Mucosa of descending colon (tissue), 3 donors: ENCODE measurements around the gene CERS2. TPM values are rescaled to one million over a fixed set of nuclear protein-coding genes. Genes with fewer than 3 reads are reported as not detected.

Experiments used
- ATAC-seq: fragments of 200-7000 bp; cut with Tn5 transposase; one replicate; pipeline ENCODE4 v1.9.1; 2020; ENCODE audit warnings: mild to moderate bottlenecking, moderate library complexity
- DNase-seq, 3 donors: peaks; one replicate each; pipeline ENCODE4 v3.0.0-alpha.2; 2020
- H3K36me3 ChIP-seq: fragments of 200-600 bp; one replicate; pipeline ENCODE4 v1.8.0; 2021; ENCODE audit warnings: low read depth, mild to moderate bottlenecking
- H3K4me1 ChIP-seq: fragments of 200-600 bp; one replicate; pipeline ENCODE4 v1.8.0; 2021; ENCODE audit warnings: low read depth, mild to moderate bottlenecking
- H3K4me3 ChIP-seq: fragments of 200-600 bp; one replicate; pipeline ENCODE4 v1.8.0; 2021; ENCODE audit warnings: mild to moderate bottlenecking
- H3K9me3 ChIP-seq: fragments of 200-600 bp; one replicate; pipeline ENCODE4 v1.8.0; 2021; ENCODE audit warnings: mild to moderate bottlenecking
- CTCF ChIP-seq: fragments of 200-600 bp; IDR thresholded peaks from one replicate; pipeline ENCODE4 v1.8.0; 2022; ENCODE audit warnings: antibody characterized with exemption, mild to moderate bottlenecking
- intact Hi-C, 2 donors: fragments of 100-400 bp; cut with DNase I in 1 of 2; cut with micrococcal nuclease in 1 of 2; formaldehyde crosslinking; loops; one replicate each; pipeline versions ENCODE4 v1.11.0 to v1.11.1; 2022; cut with DNase I, micrococcal nuclease
- total RNA-seq, 3 donors: library from RNA; stranded (reverse); fragmentation: NEBNext Ultra II Directional in 2 of 3; extraction: Animal tissue kit (Norgen Biotek cat#: 25700) in 2 of 3; gene quantifications; one replicate each; pipeline versions ENCODE4 v1.2.1 to v1.2.4, GENCODE V29; 2021 to 2023
- donor health status: DM: no; HTN: no; CAD: no; lungs with moderate emphysema.
- donor health status: DM: no; HTN: no; CAD: no.
- donor health status: DM: no; HTN: yes; CAD: no.

The CERS2 gene
- total RNA-seq, 3 donors from 2014 or later: 142 to 209 (median 186) TPM

- H3K4me3 ChIP-seq: peak within 1 kb of the TSS; percentile 48
- ATAC-seq (peak; percentile 72), DNase-seq (peak; percentile 82 to 86 (median 84))
- peaks cover 46% of the 10 kb centered on the region for H3K4me1 ChIP-seq
- H3K9me3 ChIP-seq: no peaks in the 10 kb centered on the region
- no peaks in the 10 kb centered on the region for H3K36me3 ChIP-seq
- intact Hi-C loops: loop anchor here in 1 of 2 donors (10.0 kb wide), 1 partner anchor 48 kb away; the partner anchor contains the start of gene CDC42SE1
- TF ChIP-seq CTCF: no peak
Measured at GRCh38 chr1:151006327-151007052, 31.9 kb upstream of the CERS2 start, which contains the start of gene MINDY1. Gene MINDY1 (minus strand): TSS chr1:151006902. CDS start chr1:151002617, 4,285 bp downstream.

DNA sequence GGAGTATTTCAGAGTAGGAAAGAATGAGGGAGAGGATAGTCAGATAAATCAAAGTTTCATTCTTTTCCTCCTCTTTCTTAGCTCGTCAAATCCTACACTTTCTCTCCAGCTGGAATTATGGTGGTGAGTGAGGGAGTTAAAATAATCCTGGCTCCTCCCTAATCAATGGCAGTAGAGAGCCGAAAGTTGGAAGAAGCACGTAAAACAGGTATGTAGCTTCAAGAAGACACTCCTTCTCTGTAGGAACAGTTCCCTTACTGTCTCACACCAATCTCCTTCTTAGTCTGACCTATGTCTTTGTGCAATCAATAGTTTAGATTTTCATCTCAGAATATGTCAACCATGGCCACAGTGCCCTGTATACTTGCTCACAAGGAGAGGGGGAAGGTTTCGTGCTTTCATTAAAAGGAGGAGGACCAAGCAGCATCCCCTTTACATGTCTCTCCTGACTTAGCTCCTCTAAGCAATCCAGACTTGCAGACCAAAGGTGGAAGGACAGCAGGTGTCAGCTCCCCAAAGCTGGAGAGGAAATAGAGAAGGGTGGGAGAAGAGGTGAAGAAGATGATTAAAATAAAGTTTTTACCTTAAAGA lies 31.2 kb upstream of the CERS2 start:
- Histone ChIP-seq H3K4me3 (peak overlapping the region; percentile 48), H3K4me1 (peaks cover 46% of the 10 kb centered on the region), H3K36me3 (no peaks in the 10 kb centered on the region), H3K9me3 (no peaks in the 10 kb centered on the region)
- ATAC-seq (peak; percentile 0), DNase-seq (no peak)
- intact Hi-C loops: loop anchor here in 1 of 2 donors (10.0 kb wide), 1 partner anchor 49 kb away; the partner anchor contains the start of gene CDC42SE1
- TF ChIP-seq CTCF: no peak

GRCh38 chr1:151003180-151003579 lies 28.5 kb upstream of the CERS2 start:
- DNase-seq (no peak), ATAC-seq (no peak)
- intact Hi-C loops: loop anchor here in 1 of 2 donors (10.0 kb wide), 1 partner anchor 52 kb away; the partner anchor contains the start of gene CDC42SE1
- no peak overlapping the region for H3K4me3 ChIP-seq
- no peaks in the 10 kb centered on the region for H3K9me3 ChIP-seq
- peaks cover 5% of the 10 kb centered on the region for H3K36me3 ChIP-seq
- H3K4me1 ChIP-seq: peaks cover 33% of the 10 kb centered on the region
- no peak for TF ChIP-seq CTCF

- ATAC-seq (no peak), DNase-seq (no peak)
- H3K36me3 ChIP-seq: peaks cover 5% of the 10 kb centered on the region
- no peak for TF ChIP-seq CTCF
- H3K9me3 ChIP-seq: no peaks in the 10 kb centered on the region
- intact Hi-C loops: loop anchor here in 1 of 2 donors (10.0 kb wide), 1 partner anchor 52 kb away; the partner anchor contains the start of gene CDC42SE1
- no peak overlapping the region for H3K4me3 ChIP-seq
- H3K4me1 ChIP-seq: peaks cover 30% of the 10 kb centered on the region
Measured at GRCh38 chr1:151002611-151003010, 28.0 kb upstream of the CERS2 start.

- intact Hi-C loops: loop anchor here in 1 of 2 donors (10.0 kb wide), 1 partner anchor 53 kb away; the partner anchor contains the start of gene CDC42SE1
- TF ChIP-seq CTCF: no peak
- Histone ChIP-seq H3K4me1 (peaks cover 25% of the 10 kb centered on the region), H3K36me3 (peaks cover 9% of the 10 kb centered on the region), H3K9me3 (no peaks in the 10 kb centered on the region), H3K4me3 (no peak overlapping the region)
- ATAC-seq: no peak
- DNase-seq: no peak
Measured at GRCh38 chr1:151002051-151002450, 27.4 kb upstream of the CERS2 start.
